Glutamatergic neuron (in vitro differentiated cells): ENCODE results near the gene COX10. TPM values are rescaled to one million over a fixed set of nuclear protein-coding genes. Genes with fewer than 3 reads are reported as not detected.

Source experiments
- DNase-seq: peaks from one replicate; pipeline ENCODE4 v3.0.0; 2022
- H3K27ac Mint-ChIP-seq: one replicate; pipeline ENCODE4 v1.8.0; 2020; ENCODE audit warnings: mild to moderate bottlenecking, mixed read lengths, inconsistent platforms; ENCODE audit not compliant: unreplicated experiment
- H3K27me3 Mint-ChIP-seq: one replicate; pipeline ENCODE4 v1.8.0; 2020; ENCODE audit warnings: mild to moderate bottlenecking, moderate library complexity, mixed read lengths, inconsistent platforms; ENCODE audit not compliant: unreplicated experiment
- H3K36me3 Mint-ChIP-seq: one replicate; pipeline ENCODE4 v1.8.0; 2020; ENCODE audit warnings: mild to moderate bottlenecking, mixed read lengths, inconsistent platforms; ENCODE audit not compliant: unreplicated experiment
- H3K4me1 Mint-ChIP-seq: one replicate; pipeline ENCODE4 v1.8.0; 2020; ENCODE audit warnings: mild to moderate bottlenecking, low read depth, mixed read lengths, inconsistent platforms; ENCODE audit not compliant: unreplicated experiment
- H3K4me3 Mint-ChIP-seq: one replicate; pipeline ENCODE4 v1.8.0; 2020; ENCODE audit warnings: mild to moderate bottlenecking, mixed read lengths, inconsistent platforms; ENCODE audit not compliant: unreplicated experiment
- H3K9me3 Mint-ChIP-seq: one replicate; pipeline ENCODE4 v1.8.0; 2020; ENCODE audit warnings: mild to moderate bottlenecking, moderate library complexity, mixed read lengths, inconsistent platforms; ENCODE audit not compliant: unreplicated experiment
- CTCF ChIP-seq: fragments of 200-600 bp; sonication (generic); IDR thresholded peaks from one replicate; pipeline ENCODE4 v1.5.0; 2021; ENCODE audit not compliant: partially characterized antibody, unreplicated experiment
- total RNA-seq: library from RNA; stranded (reverse); fragmentation: NEBNext Ultra II Directional; extraction: Animal tissue kit (Norgen Biotek cat#: 25700); gene quantifications from one replicate; pipeline ENCODE4 v1.2.1, GENCODE V29; 2021; ENCODE audit not compliant: unreplicated experiment

COX10 gene
- total RNA-seq, 1 donor from 2014 or later = 18.7 TPM

- Mint-ChIP-seq H3K9me3 (peaks cover 14% of the 10 kb centered on the region), H3K36me3 (peaks cover 28% of the 10 kb centered on the region), H3K4me3 (no peak overlapping the region), H3K4me1 (no peaks in the 10 kb centered on the region), H3K27me3 (peaks cover 8% of the 10 kb centered on the region), H3K27ac (no peak overlapping the region)
- DNase-seq = no peak
- no peak for TF ChIP-seq CTCF
Observed at GRCh38 chr17:14212401-14212800, 143.1 kb downstream of the COX10 start.

DNA sequence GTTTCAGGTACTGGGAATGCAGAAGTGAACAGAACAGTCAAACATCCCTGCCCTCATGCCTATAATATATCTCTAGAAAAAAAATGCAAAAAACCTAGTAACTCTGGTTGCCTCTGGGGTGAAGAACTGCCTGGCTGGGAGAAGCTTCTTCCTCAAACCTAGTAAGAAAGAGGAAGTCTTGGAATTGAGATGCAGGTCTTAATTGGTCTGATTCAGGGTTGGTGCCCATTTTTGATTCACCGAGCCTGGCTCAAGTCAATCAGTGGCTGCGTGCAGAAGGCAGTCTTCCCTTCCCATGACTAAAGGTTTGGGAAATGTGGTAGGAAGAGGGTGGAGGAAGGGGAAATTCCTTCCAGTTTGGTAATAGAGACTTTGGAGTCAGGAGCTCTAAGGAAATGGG, 145.0 kb downstream of the COX10 start:
- Mint-ChIP-seq H3K9me3 (peaks cover 10% of the 10 kb centered on the region), H3K27ac (no peak overlapping the region), H3K4me1 (no peaks in the 10 kb centered on the region), H3K36me3 (peaks cover 28% of the 10 kb centered on the region), H3K4me3 (no peak overlapping the region), H3K27me3 (peaks cover 8% of the 10 kb centered on the region)
- DNase-seq = no peak
- TF ChIP-seq CTCF = no peak

- peaks cover 3% of the 10 kb centered on the region for H3K9me3 Mint-ChIP-seq
- DNase-seq = no peak
- H3K36me3 Mint-ChIP-seq = peaks cover 3% of the 10 kb centered on the region
- peaks cover 2% of the 10 kb centered on the region for H3K27me3 Mint-ChIP-seq
- TF ChIP-seq CTCF = no peak
- no peak overlapping the region for H3K4me3 Mint-ChIP-seq
- no peak overlapping the region for H3K27ac Mint-ChIP-seq
- peaks cover 9% of the 10 kb centered on the region for H3K4me1 Mint-ChIP-seq
Observed at GRCh38 chr17:14222611-14223010, 153.3 kb downstream of the COX10 start.

DNA sequence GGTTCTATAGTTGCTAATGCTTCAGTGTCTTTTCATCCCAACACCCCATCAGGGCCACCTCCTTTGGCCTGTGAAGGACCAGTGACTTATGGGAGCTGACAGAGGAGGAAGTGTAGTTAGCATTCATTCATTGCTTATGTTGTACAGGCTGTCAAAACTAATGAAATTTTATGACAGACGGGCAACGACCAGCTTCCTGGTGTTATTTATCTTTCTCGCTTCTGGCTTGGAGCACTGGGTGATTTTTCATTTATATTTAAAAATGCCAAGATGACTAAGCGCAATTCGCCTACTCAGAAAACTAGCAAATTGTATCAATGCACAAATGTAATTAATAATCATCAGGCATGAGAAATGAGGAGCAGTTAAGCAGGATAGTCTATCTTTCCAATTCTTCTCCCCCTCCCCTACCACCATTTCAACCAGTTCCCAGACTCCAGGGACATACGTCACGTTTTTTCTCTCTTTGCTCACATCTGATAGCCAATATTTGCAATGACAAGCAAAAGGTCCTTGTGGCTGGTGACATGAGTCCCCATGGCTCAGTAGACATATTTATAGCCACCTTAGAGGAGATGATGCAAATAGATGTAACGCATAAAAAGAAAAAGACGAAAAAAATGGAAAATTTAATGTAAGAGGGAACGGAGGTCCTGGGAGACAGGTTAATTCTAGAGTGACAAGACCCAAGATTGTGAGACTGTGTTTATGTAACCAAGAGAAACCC, 156.1 kb downstream of the COX10 start:
- no peak for DNase-seq
- Mint-ChIP-seq H3K27me3 (peaks cover 2% of the 10 kb centered on the region), H3K4me3 (no peak overlapping the region), H3K36me3 (peaks cover 10% of the 10 kb centered on the region), H3K9me3 (peaks cover 6% of the 10 kb centered on the region), H3K27ac (no peak overlapping the region), H3K4me1 (peaks cover 9% of the 10 kb centered on the region)
- TF ChIP-seq CTCF = no peak

DNA sequence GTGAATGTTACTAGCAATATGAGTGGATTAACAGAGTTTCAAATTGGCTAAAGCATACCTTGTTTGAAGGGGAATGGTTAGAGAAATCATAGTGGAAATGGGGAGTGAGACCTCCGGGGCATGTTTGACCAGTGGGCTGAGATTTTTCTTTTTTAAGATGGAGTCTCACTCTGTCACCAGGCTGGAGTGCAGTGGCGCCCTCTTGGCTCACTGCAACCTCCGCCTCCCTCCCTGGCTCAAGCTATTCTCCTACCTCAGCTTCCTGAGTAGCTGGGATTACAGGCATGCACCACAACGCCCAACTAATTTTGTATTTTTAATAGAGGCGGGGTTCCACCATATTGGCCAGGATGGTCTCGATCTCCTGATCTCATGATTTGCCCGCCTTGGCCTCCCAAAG, 157.7 kb downstream of the COX10 start:
- no peak for TF ChIP-seq CTCF
- Mint-ChIP-seq H3K4me3 (no peak overlapping the region), H3K9me3 (peaks cover 6% of the 10 kb centered on the region), H3K27ac (no peak overlapping the region), H3K4me1 (peaks cover 9% of the 10 kb centered on the region), H3K36me3 (peaks cover 10% of the 10 kb centered on the region), H3K27me3 (peaks cover 2% of the 10 kb centered on the region)
- no peak for DNase-seq
